NCI-H1436 treated with DMSO at 0.1 percent for 48 hours (cell line): ENCODE data around the gene DSCAML1.

Source experiments
- DNase-seq: peaks from one replicate; lab custom pipeline; 2025; lab: John Stamatoyannopoulos, UW

The DSCAML1 gene

DNA sequence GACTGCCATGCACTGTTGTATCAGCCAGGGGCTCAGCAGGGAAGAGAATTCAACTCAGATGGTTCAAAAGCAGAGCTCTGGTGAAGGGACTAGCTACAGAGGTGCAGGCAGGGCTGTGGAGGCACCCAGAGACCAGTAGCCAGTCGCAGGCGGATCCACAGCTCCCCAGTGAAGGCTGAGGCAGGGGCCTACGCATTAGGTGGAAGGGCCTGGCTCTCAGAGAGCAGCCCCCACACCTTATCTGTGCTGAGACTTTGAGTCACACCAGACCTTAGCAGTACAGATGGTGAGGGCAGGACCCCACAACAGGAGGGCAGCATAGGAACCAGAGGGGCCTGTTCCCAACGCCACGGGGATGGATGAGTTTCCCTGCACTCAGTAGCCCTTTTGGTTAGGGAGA lies 189.6 kb downstream of the DSCAML1 start:
- DNase-seq: no peak

DNA sequence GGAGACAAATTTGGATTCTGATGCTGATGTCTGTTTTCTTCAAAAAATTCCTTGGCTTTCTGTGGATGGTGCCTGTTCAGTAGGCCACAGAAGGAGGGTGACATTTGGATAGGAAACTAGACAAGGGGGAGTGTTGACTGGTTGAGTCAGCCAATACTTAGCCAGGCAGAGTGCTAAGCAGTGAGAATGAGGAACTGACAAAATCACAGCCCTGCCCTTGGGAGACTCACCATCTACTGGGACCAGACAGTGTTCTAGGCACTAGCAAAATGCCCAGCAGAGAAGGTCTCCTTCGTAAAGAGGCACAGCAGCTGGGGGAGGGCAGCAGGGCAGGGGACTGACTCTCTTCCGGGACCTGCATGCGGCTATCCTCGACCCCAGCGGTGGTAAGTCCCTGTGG lies 190.2 kb downstream of the DSCAML1 start:
- no peak for DNase-seq

DNA sequence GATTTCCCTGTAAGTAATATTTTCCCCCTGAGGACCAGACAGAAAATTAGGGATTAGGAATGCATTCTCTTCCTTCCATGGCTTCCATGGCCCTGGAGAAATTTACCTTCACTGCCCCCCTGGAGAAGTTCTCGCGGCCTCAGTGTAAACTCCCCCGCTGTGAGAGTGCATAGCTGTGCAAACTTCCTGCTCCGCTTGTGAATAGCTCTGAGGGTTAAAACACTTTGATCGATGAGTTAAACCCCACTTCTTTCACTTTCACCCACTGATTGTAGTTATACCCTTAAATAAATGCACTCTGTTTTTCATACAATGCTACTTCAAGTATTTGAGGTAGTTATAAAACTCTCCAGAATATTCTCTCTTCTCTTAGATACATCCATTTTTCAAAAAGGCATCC lies 190.8 kb downstream of the DSCAML1 start:
- no peak for DNase-seq

DNA sequence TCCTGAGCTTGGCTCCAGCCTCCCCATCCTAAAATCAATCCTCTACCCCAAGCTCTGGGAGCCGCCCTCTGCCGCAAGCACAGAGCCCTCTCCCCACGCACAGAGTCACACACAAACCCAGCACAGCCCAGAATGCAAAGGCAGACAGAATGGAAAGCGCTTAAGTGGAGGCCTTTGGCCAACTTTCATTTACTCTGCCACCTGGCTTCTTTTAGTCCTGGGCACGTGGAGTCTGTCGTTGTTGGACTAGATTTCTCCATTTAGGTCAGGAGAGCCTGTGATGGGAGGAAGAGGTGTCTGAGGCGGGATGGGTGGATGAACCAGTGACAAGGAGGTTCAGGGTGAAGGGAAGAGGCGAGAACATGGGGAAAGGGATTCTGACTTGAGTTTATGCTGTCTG lies 191.7 kb downstream of the DSCAML1 start:
- DNase-seq: no peak

- DNase-seq: no peak
Measured at GRCh38 chr11:117604336-117604995, 192.6 kb downstream of the DSCAML1 start.

DNA sequence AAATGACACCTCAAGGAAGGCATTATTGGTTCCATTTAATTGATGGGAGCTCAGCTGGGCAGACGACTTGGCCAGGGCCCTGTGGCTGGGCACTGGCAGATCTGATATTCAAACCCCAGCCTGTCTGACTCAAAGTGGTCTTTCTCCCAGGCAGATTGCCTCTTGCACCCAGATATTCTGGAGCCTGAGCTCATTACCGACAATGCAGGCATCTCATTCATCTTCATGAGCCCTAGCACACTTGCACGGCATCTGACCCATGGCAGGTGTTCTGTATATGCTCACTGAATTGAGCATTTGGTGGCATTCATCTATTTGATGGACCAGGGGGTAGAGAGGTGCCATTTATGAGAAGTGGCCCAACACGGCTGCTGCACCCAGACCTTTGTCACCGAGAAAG lies 193.1 kb downstream of the DSCAML1 start:
- no peak for DNase-seq

DNA sequence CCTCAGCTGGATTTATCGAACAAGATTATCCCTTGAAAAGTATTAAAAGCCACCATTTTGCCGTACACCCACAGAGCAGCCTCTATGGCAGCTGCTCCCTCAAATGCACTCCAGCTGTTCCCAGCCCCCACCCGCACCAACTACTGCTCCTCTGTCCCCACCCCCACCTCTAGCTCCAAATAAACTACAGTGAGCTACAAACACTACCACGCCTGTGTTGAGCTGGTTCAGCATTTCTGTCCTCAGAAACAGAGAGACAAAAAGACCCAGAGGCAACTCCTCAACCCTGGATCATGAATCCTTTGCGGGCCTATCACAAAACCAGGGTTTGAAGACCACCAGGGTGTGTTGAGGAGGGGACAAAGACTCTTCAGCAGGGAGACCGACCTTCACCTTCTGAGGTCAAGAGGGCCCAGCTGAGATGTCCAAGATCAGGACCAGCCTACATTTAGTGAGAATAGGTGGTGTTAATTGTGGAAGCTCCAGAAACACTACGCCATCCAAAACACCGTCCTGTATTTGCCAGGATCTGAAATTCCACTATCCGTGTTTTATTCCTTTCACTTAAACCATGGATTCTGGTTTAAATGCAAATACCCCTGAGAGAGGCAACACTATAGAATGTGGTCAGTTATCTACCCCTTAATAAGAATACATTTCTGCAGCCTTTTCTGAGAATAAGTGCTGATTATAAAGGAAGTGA lies 195.9 kb downstream of the DSCAML1 start:
- no peak for DNase-seq

GRCh38 chr11:117600234-117600783 lies 196.7 kb downstream of the DSCAML1 start:
- DNase-seq: peak; percentile 69

- no peak for DNase-seq
Measured at GRCh38 chr11:117597071-117597470, 199.9 kb downstream of the DSCAML1 start.

DNA sequence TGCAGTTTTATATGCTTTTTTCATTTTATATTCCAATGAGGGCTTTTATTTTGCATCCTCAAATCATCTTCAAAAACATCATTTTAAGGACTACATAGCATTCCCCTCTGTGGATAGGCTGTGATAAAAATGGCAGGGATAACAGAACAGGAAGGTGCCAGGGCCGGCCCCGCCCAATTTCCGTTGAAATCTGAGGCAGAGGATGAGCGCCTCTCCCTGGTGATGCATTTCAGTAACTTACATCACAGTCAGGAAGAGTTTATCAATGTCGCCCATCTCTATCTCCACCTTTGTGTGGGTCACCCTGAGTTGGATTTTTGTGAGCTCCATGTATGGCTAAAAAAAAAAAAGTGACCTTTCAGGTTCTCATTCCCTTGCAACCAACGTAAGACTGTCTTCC lies 201.6 kb downstream of the DSCAML1 start:
- DNase-seq: no peak

GRCh38 chr11:117594721-117595120 lies 202.3 kb downstream of the DSCAML1 start:
- DNase-seq: no peak

DNA sequence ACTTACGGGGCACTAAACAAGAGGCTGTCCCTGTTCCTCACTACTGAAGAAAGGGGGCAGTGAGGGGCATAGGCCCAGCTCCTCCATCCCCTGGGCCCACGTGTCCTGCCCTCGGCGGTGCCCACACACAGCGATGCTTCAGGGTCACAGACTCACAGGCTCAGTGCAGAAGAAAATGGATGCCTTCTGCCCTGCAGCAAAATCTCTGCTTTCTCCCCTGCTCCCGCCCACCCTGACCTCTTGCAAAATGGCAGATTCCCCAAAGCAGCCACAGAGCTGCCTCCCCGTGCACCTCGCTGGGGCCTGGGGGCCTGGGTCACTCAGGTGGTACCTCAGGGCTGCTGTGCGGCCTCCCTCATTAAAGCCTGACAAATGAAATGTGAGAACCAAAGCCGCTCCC lies 204.0 kb downstream of the DSCAML1 start:
- DNase-seq: no peak

DNA sequence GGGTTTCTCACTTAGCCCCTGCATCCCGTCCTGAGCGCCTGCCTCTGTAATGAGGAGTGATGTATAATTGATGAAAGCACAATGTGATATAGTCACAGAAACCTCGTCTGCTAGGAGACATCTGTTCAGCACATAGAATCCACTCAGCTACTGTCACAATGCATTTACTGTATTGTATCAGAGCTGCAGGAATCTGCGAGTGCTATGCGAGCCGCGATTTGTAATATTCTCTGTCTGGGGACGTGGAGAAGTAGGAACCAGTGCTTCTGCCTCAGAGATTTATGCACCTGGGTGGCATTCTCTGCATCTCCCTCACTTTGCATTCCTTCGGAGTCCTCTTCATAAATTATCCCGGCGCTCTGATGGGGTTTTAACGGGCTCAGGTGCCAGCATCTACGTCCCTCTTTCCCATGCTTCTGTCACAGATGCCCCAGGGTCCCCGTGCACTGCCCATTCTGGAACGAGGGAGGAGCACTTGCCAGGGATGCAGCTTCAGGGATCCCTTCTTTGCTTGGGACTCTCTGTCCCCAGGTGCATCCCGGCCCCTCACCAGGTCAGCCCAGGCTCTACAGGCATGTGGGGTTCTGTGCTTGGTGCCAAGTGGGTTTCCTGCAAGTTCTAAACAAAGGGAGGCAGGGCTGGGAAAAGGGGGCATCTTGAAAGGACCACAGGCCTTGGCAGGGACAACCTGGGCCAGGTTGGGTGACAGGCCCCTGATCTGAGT lies 205.5 kb downstream of the DSCAML1 start:
- DNase-seq: no peak

- no peak for DNase-seq
Measured at GRCh38 chr11:117589063-117589462, 208.0 kb downstream of the DSCAML1 start.

DNA sequence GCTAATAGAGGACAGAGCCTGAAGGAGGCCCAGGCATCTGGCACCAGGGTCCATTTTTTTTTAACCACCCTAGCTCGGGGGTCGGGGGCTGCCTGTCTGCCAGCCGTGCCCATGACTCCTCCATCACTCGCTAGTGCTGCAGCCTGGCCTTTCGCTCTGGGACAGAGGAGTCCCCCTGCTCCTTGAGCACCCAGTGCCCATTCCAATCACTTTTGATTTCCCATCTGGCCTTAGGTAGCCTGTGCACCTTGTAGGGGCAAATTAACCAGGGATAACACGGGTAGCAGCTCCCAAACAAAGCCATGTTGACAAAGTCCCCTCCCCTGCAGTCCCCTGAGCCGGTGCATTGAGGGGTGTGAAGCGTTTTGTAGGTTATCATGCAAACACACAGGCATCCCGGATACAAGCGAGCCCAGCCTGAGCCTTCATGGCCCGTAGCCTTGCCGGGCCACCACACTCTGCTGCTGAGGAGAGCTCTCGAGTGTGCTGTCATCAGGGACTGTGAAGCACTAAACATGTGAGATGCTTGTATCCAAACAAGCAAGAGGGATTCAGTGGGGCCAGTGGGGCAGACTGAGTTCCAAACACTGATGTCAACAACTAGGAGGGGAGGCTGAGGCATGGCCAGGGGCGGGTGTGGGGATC lies 208.7 kb downstream of the DSCAML1 start:
- no peak for DNase-seq

DNA sequence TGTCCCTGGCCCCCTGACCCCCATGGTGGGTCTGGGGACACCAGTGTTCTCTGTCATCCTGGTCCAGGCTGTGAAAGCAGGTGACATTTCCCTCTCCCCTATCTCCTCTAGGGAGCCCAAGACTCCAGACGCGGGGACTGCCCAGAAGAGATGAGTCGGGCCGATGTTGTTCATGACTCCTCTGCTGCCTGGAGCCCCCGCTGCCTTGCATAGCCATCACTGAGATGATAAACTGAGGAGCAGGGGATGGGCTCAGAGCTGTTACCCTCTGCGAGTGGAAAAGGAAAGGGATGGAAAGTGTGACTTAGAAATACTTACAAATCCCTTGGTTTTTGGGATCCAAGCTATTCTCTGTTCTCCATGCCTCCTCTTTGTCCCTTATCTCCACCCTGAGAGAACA lies 209.6 kb downstream of the DSCAML1 start:
- no peak for DNase-seq

DNA sequence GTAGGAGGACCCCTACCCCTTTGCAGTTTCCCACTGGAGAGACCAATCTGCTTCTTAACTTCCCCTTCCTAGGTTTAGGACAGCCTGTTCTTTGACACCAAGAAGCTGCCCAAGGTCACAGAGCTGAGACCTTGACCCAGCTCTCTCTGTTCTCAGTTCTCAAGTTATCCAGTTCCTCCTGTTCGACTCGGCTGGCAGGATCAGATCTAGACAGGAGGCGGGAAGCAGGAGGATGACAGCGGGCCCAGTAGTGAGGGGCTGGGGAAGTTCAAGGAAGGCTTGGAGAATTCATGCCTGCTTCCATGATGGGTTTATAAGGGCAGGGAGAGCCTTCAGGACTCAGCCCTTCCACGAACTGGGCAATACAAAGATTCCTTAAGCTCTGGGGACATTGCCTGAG lies 210.6 kb downstream of the DSCAML1 start:
- DNase-seq: no peak

DNA sequence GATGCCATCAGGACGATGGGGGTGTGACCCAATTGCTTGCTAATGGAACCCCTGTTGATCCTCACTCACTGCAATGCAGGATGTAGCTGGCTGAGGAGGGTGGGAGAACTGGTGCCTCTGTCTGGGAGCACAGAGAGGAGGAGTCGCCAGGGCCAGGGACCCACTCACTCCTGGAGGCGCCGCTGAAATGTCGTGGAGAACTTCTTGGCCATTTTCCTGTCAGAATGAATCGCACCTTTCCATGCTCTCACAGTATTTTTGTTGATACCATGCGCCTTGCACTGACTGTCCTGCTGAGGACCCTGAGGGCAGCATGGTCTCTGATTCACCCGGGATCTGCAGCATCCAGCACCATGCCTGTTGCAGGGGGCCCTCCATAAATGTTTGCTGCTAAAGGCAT lies 211.4 kb downstream of the DSCAML1 start:
- no peak for DNase-seq

DNA sequence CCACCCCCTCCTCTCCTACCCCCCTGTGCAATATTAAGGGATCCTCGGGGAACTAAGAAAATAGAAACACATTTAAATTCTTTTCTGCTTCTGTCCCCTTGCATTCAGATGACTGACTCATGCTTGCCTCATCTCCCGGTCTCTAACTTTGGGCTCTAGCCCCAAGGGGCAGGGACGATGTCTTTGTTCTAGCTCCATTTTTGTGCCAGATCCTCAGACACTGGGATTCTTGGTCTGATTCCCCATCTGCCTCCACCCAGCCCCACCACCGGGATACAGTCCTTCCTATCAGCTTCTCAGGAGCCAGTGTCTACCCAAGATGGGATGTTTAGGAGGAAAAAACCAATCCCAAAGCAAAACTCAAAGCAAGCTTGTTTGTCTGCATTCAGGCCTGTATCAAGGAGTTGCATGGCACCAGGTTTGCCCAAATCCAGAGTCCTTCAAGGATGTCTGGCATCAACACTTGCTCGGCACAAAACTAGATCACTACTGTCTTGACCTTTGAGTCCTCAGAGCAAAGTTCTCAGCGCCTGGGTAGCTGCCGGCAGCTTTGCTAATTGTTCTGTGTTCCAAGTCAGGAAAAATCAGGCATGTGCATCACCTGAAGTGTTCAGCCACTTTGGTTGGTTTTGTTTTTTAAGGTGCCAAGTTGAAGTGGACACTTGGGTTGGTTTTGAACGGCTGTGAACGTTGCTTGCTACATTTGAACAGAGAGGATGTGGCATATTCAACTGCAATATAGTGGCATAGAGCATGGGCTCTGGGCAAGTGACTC lies 212.8 kb downstream of the DSCAML1 start:
- DNase-seq: no peak

GRCh38 chr11:117583063-117583801 lies 213.8 kb downstream of the DSCAML1 start:
- DNase-seq: no peak

DNA sequence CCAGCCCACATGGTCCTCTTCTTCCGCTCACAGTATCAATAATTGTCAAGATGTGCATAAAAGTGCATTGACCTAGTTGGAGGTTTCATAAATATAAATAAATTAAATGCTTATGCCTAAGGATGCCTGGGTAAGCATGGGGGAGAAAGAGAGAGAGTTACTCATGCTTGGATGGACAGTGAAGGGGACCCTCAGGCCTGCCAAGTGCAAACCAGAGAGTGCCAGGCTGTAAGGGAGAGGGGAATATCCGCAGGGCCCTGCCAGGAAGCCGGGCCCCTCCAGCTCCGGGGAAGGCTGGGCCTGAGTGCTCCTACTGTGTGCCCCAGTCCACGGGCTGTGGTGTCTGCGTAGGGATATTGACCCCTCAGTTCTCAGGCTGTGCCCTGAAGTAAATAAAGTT lies 214.6 kb downstream of the DSCAML1 start:
- no peak for DNase-seq
